Naive thymus-derived CD4-positive, alpha-beta T cell (primary cell): ENCODE measurements around the gene RAD51B. TPM values are rescaled to one million over a fixed set of nuclear protein-coding genes. Genes with fewer than 3 reads are reported as not detected.

Source experiments
- ATAC-seq: fragments of 150-1000 bp; cut with Tn5 transposase; 2 replicates; pipeline ENCODE4 v1.10.0; 2021; ENCODE audit warnings: mild to moderate bottlenecking, moderate library complexity
- CTCF ChIA-PET: fragments of 350-600 bp; sonication (Branson Sonifier 250); formaldehyde crosslinking; loops from one replicate; lab custom pipeline; 2021; ENCODE audit warnings: antibody characterized with exemption; lab: Charles Lee
- POLR2A ChIA-PET: fragments of 350-600 bp; sonication (Branson Sonifier 250); formaldehyde crosslinking; loops from one replicate; lab custom pipeline; 2021; ENCODE audit warnings: antibody characterized with exemption, inconsistent platforms; lab: Charles Lee
- DNase-seq, 9 donors: peaks; one replicate each; pipeline versions ENCODE4 v3.0.0 to v3.0.0-alpha.2; 2020 to 2022; ENCODE audit warnings: mixed read lengths in 1 of 9
- H3K27ac ChIP-seq: one replicate; pipeline ENCODE4 v1.7.0; 2013; ENCODE audit warnings: mild to moderate bottlenecking, low read depth, low read length, moderate library complexity
- H3K27me3 ChIP-seq, 2 donors: one replicate each; pipeline ENCODE4 v1.7.0; 2013; ENCODE audit warnings: low read length in 2 of 2, mild to moderate bottlenecking in 2 of 2, moderate library complexity in 2 of 2; ENCODE audit not compliant: control insufficient read depth in 2 of 2, insufficient read depth in 2 of 2
- H3K36me3 ChIP-seq, 3 experiments: 1 replicate in 2 of 3; 2 replicates in 1 of 3; pipeline ENCODE4 v1.7.0; 2013; ENCODE audit warnings: low read length in 3 of 3, mild to moderate bottlenecking in 3 of 3, moderate library complexity in 1 of 3; ENCODE audit not compliant: insufficient read depth in 3 of 3, control insufficient read depth in 2 of 3
- H3K4me1 ChIP-seq, 2 donors: one replicate each; pipeline ENCODE4 v1.7.0; 2013; ENCODE audit warnings: low read length in 2 of 2, mild to moderate bottlenecking in 2 of 2, moderate library complexity in 1 of 2; ENCODE audit not compliant: control insufficient read depth in 2 of 2, insufficient read depth in 2 of 2
- H3K4me3 ChIP-seq: 2 replicates; pipeline ENCODE4 v1.7.0; 2013; ENCODE audit warnings: mild to moderate bottlenecking, low read length
- H3K9me3 ChIP-seq, 3 experiments: 1 replicate in 2 of 3; 2 replicates in 1 of 3; pipeline ENCODE4 v1.7.0; 2013; ENCODE audit warnings: low read length in 3 of 3; ENCODE audit not compliant: control insufficient read depth in 2 of 3
- H3K27ac Mint-ChIP-seq, 9 donors: one replicate each; pipeline ENCODE4 v1.8.0; 2020 to 2022; ENCODE audit warnings: mixed read lengths in 9 of 9, mild to moderate bottlenecking in 8 of 9, moderate library complexity in 5 of 9, inconsistent platforms in 2 of 9
- H3K27me3 Mint-ChIP-seq, 5 donors: one replicate each; pipeline ENCODE4 v1.8.0; 2021 to 2022; ENCODE audit warnings: mixed read lengths in 5 of 5, mild to moderate bottlenecking in 1 of 5
- H3K36me3 Mint-ChIP-seq, 5 donors: one replicate each; pipeline ENCODE4 v1.8.0; 2020 to 2022; ENCODE audit warnings: mixed read lengths in 5 of 5, mild to moderate bottlenecking in 3 of 5, inconsistent platforms in 1 of 5
- H3K4me1 Mint-ChIP-seq, 7 donors: one replicate each; pipeline ENCODE4 v1.8.0; 2020 to 2022; ENCODE audit warnings: mixed read lengths in 7 of 7, mild to moderate bottlenecking in 3 of 7, inconsistent platforms in 1 of 7
- H3K4me3 Mint-ChIP-seq, 10 donors: one replicate each; pipeline ENCODE4 v1.8.0; 2020 to 2022; ENCODE audit warnings: mild to moderate bottlenecking in 10 of 10, mixed read lengths in 10 of 10, moderate library complexity in 6 of 10, inconsistent platforms in 2 of 10
- H3K9me3 Mint-ChIP-seq, 11 donors: one replicate each; pipeline ENCODE4 v1.8.0; 2020 to 2022; ENCODE audit warnings: mixed read lengths in 11 of 11, mild to moderate bottlenecking in 4 of 11, inconsistent platforms in 1 of 11, moderate library complexity in 1 of 11
- intact Hi-C, 2 donors: fragments of 100-400 bp; cut with micrococcal nuclease; formaldehyde crosslinking; loops; one replicate each; pipeline ENCODE4 v1.15.1; 2023
- polyA plus RNA-seq, 2 donors: library from polyadenylated mRNA; unstranded; fragments of 300-500 nt; fragmentation: Illumina TruSeq; gene quantifications; one replicate each; pipeline ENCODE4 v1.2.3, GENCODE V29; 2021
- total RNA-seq, 6 experiments: library from RNA in 5 of 6; stranded (reverse) in 5 of 6; gene quantifications; 1 replicate in 5 of 6; 2 replicates in 1 of 6; pipeline ENCODE4 v1.2.3 and lab custom pipeline; 2021 to 2026

Gene RAD51B
- total and polyA plus RNA-seq, 7 experiments from 2014 or later, result 15.0 to 42.2 (median 28.8) TPM

- ChIA-PET CTCF (interaction anchor here (0.7 kb wide), 1 partner anchor 62 kb away, joined by 3 read pairs; no protein-coding TSS in a partner anchor), POLR2A (interaction anchor here (0.6 to 0.7 kb wide), 2 partner anchors 466 to 517 kb away, joined by 3 read pairs; no protein-coding TSS in a partner anchor)
- ATAC-seq (no peak), DNase-seq (no peak)
- no peak overlapping the region for H3K4me3 Mint-ChIP-seq
- H3K36me3 Mint-ChIP-seq, result peaks cover 0 to 18% (median 8%) of the 10 kb centered on the region in 5 donors
- Histone ChIP-seq H3K36me3 (no peaks in the 10 kb centered on the region), H3K4me3 (no peak overlapping the region), H3K4me1 (no peaks in the 10 kb centered on the region), H3K9me3 (no peaks in the 10 kb centered on the region), H3K27me3 (no peaks in the 10 kb centered on the region), H3K27ac (no peak overlapping the region)
- H3K27ac Mint-ChIP-seq, result peak overlapping the region in 3 of 9 donors; percentile 17 to 37 (median 24)
- H3K27me3 Mint-ChIP-seq, result no peaks in the 10 kb centered on the region
- H3K9me3 Mint-ChIP-seq, result peaks cover 0 to 2% (median 0%) of the 10 kb centered on the region in 11 donors
- H3K4me1 Mint-ChIP-seq, result peaks cover 7 to 41% (median 30%) of the 10 kb centered on the region in 7 donors
- intact Hi-C loops, result no loop called here
Measured at GRCh38 chr14:68312884-68313610, 493.5 kb downstream of the RAD51B start.

GRCh38 chr14:68314642-68315041 is 495.1 kb downstream of the RAD51B start:
- ATAC-seq (no peak), DNase-seq (no peak)
- H3K36me3 Mint-ChIP-seq, result peaks cover 0 to 18% (median 8%) of the 10 kb centered on the region in 5 donors
- Histone ChIP-seq H3K27me3 (no peaks in the 10 kb centered on the region), H3K27ac (no peak overlapping the region), H3K9me3 (no peaks in the 10 kb centered on the region), H3K36me3 (no peaks in the 10 kb centered on the region), H3K4me1 (no peaks in the 10 kb centered on the region), H3K4me3 (no peak overlapping the region)
- no peaks in the 10 kb centered on the region for H3K27me3 Mint-ChIP-seq
- ChIA-PET CTCF (no interaction called here), POLR2A (interaction anchor here (1.1 kb wide), 1 partner anchor 9 kb away, joined by 3 read pairs; no protein-coding TSS in a partner anchor)
- peaks cover 7 to 36% (median 27%) of the 10 kb centered on the region in 7 donors for H3K4me1 Mint-ChIP-seq
- intact Hi-C loops, result no loop called here
- H3K9me3 Mint-ChIP-seq, result peaks cover 0 to 2% (median 0%) of the 10 kb centered on the region in 11 donors
- peak overlapping the region in 1 of 9 donors; percentile 19 for H3K27ac Mint-ChIP-seq
- H3K4me3 Mint-ChIP-seq, result no peak overlapping the region

GRCh38 chr14:68315081-68315480 is 495.5 kb downstream of the RAD51B start:
- H3K27me3 ChIP-seq, result no peaks in the 10 kb centered on the region
- Mint-ChIP-seq H3K27ac (peak overlapping the region in 2 of 9 donors; percentile 19 to 48), H3K36me3 (peaks cover 0 to 17% (median 8%) of the 10 kb centered on the region in 5 donors), H3K4me3 (no peak overlapping the region), H3K9me3 (peaks cover 0 to 2% (median 0%) of the 10 kb centered on the region in 11 donors), H3K4me1 (peaks cover 8 to 31% (median 25%) of the 10 kb centered on the region in 7 donors), H3K27me3 (no peaks in the 10 kb centered on the region)
- no peaks in the 10 kb centered on the region for H3K36me3 ChIP-seq
- ChIA-PET CTCF (no interaction called here), POLR2A (no interaction called here)
- no peak overlapping the region for H3K4me3 ChIP-seq
- intact Hi-C loops, result no loop called here
- no peaks in the 10 kb centered on the region for H3K9me3 ChIP-seq
- no peaks in the 10 kb centered on the region for H3K4me1 ChIP-seq
- ATAC-seq (no peak), DNase-seq (no peak)
- H3K27ac ChIP-seq, result no peak overlapping the region

GRCh38 chr14:68316078-68316868 is 496.7 kb downstream of the RAD51B start:
- H3K27ac ChIP-seq, result no peak overlapping the region
- POLR2A ChIA-PET, result no interaction called here
- H3K36me3 ChIP-seq, result no peaks in the 10 kb centered on the region
- DNase-seq (no peak), ATAC-seq (no peak)
- H3K4me3 ChIP-seq, result no peak overlapping the region
- Mint-ChIP-seq H3K4me1 (peaks cover 10 to 31% (median 26%) of the 10 kb centered on the region in 7 donors), H3K36me3 (peaks cover 0 to 17% (median 12%) of the 10 kb centered on the region in 5 donors), H3K27me3 (no peaks in the 10 kb centered on the region), H3K9me3 (peaks cover 0 to 2% (median 0%) of the 10 kb centered on the region in 11 donors), H3K4me3 (no peak overlapping the region), H3K27ac (no peak overlapping the region)
- no peaks in the 10 kb centered on the region for H3K4me1 ChIP-seq
- no peaks in the 10 kb centered on the region for H3K27me3 ChIP-seq
- intact Hi-C loops, result no loop called here
- CTCF ChIA-PET, result no interaction called here
- no peaks in the 10 kb centered on the region for H3K9me3 ChIP-seq

GRCh38 chr14:68317239-68317638 is 497.7 kb downstream of the RAD51B start:
- no peaks in the 10 kb centered on the region for H3K27me3 Mint-ChIP-seq
- H3K4me1 Mint-ChIP-seq, result peaks cover 10 to 28% (median 18%) of the 10 kb centered on the region in 7 donors
- H3K27ac Mint-ChIP-seq, result no peak overlapping the region
- CTCF ChIA-PET, result no interaction called here
- Histone ChIP-seq H3K27ac (no peak overlapping the region), H3K9me3 (no peaks in the 10 kb centered on the region), H3K4me1 (no peaks in the 10 kb centered on the region), H3K36me3 (no peaks in the 10 kb centered on the region), H3K27me3 (no peaks in the 10 kb centered on the region), H3K4me3 (no peak overlapping the region)
- POLR2A ChIA-PET, result interaction anchor here (0.5 kb wide), 1 partner anchor 448 kb away, joined by 3 read pairs; no protein-coding TSS in a partner anchor
- peaks cover 0 to 2% (median 0%) of the 10 kb centered on the region in 11 donors for H3K9me3 Mint-ChIP-seq
- intact Hi-C loops, result no loop called here
- no peak for ATAC-seq
- H3K36me3 Mint-ChIP-seq, result peaks cover 0 to 17% (median 12%) of the 10 kb centered on the region in 5 donors
- H3K4me3 Mint-ChIP-seq, result no peak overlapping the region
- no peak for DNase-seq

- Mint-ChIP-seq H3K27me3 (no peaks in the 10 kb centered on the region), H3K4me1 (peaks cover 7 to 20% (median 13%) of the 10 kb centered on the region in 7 donors), H3K36me3 (peaks cover 0 to 17% (median 12%) of the 10 kb centered on the region in 5 donors), H3K27ac (peak overlapping the region in 1 of 9 donors; percentile 34), H3K4me3 (no peak overlapping the region), H3K9me3 (peaks cover 0 to 2% (median 0%) of the 10 kb centered on the region in 11 donors)
- ATAC-seq (no peak), DNase-seq (no peak)
- CTCF ChIA-PET, result interaction anchor here (0.6 kb wide), 1 partner anchor 43 kb away, joined by 5 read pairs; no protein-coding TSS in a partner anchor
- intact Hi-C loops, result no loop called here
- POLR2A ChIA-PET, result interaction anchor here (1.0 kb wide), 1 partner anchor 32 kb away, joined by 3 read pairs; no protein-coding TSS in a partner anchor
- H3K27me3 ChIP-seq, result no peaks in the 10 kb centered on the region
- H3K9me3 ChIP-seq, result no peaks in the 10 kb centered on the region
- H3K4me1 ChIP-seq, result no peaks in the 10 kb centered on the region
- no peaks in the 10 kb centered on the region for H3K36me3 ChIP-seq
- no peak overlapping the region for H3K4me3 ChIP-seq
- H3K27ac ChIP-seq, result no peak overlapping the region
Measured at GRCh38 chr14:68318828-68319227, 499.2 kb downstream of the RAD51B start.
